ENCODE measurements around the gene ODR4.
"Not testable (repeated sequence)": the region's sequence is repeated elsewhere in the genome, so short reads cannot be mapped to it uniquely, and the experiment has no call there.

Gene ODR4

GRCh38 chr1:186375152-186375928 is at the start of gene ODR4, which contains the start of gene TPR:
Gene ODR4 (plus strand): TSS chr1:186375838. CDS start chr1:186379786, 3,948 bp downstream.
Gene TPR (minus strand): TSS chr1:186375253. CDS start chr1:186375028, 225 bp downstream.
- DNase-seq = peak; percentile 99

DNA sequence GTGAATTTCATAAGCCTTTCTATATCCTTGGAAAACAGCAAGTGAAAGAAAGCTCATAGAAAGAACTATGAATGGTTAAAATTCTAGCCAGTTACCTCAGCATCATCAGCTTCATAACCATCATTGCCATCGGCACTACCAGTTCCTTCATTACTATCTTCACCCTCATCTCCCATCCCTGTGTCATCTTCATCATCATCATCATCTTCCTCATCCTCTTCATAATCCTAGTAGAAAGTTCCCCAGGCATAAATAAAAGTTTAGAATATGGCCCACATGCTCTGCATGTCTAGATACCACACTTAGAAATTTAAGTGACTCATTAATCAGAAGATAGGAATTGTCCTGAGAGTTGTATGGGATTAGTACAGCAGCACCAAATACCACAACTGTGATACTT is 49.6 kb upstream of the ODR4 start:
- DNase-seq = no peak

DNA sequence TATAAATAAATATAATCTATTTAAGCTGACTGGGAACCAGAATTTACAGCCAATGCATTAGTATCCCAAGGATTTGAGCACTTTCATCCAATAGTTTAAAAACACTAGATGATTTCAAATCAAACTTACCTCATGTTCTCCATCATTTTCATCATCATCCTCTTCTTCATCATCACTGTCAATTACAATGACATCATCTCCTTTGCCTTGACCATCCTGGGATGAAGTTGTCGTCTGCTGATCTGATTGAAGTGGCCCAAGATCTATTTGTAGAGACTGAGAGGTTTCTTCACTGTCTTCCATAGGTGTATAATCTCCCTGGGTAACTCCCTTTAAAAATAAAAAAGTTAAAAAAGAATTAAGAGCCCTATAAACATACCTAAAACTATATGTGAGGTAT is 48.3 kb upstream of the ODR4 start:
- DNase-seq = no peak

- DNase-seq = no peak
Observed at GRCh38 chr1:186330758-186331157, 44.9 kb upstream of the ODR4 start.

GRCh38 chr1:186337554-186337953 is 38.1 kb upstream of the ODR4 start:
- DNase-seq = no peak

DNA sequence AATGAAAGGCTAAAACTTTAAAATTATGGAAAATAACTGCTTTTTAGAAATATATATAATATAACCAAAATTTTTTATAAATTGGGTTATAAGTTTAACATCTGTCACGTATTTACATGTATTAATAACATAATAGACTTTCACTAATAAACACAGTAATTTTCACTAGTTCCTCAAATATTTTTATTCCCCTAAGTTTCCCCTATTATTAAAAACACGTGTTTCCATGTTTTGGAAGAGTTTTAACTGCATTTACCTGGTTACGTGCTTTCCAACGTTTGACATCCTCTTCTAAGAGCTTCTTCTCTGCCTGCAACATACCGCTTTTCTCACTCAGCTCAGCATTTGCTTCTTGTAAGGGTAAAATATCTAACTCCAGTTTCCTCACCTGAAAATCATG is 34.9 kb upstream of the ODR4 start:
- DNase-seq = no peak

GRCh38 chr1:186347837-186348691 is 27.6 kb upstream of the ODR4 start:
- DNase-seq = not testable (repeated sequence)

- DNase-seq = peak; percentile 3
Observed at GRCh38 chr1:186374303-186375151, 1.1 kb upstream of the ODR4 start.

DNA sequence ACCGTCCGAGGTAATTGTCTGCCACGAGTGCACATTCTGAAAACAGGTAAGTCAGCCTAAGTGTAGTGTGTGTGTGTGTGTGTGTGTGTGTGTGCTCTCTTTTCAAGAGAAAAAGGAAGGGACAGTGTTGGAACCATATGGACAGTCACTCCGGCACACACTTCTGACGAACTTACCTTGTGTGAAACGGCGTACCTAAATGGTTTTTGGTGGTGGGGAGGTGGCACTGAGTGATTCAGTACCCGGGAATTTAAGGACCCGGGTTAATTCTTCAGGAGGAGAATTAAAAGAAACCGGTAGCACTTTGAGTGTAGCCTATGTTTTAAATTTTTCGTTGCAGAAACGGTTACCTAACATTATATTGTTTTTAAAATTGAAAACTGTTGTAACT is 286 bp downstream of the ODR4 start:
- no peak for DNase-seq

DNA sequence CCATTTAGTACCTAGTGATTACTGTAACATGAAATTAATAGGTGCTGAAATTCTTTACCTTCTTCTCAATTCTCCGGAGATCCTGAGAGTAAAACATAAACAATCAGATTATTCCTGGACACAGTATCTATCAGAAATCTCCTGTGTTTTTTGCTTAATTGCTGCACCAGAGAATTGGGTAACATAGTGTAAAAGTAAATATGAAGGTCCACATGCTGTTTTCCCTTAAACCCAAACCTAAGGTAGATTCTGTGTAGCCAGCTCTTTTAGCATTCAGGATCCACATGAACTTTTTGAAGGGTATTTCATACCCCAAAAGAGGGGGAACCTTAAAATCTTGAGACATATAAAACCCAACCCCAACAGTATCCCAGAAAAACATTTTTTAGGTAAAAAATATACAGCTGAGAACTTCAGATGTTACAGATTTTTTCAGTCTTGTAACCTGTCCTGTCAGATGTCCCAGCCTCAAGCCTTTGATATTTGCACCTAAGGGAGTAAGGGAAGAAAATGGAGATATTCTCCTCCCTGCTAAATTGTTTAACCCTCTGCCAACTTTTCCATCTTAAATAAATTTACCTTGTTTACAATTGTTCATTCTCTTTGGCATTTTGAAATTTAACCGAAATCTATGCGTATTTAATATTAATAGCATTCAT is 11.2 kb downstream of the ODR4 start:
- no peak for DNase-seq

DNA sequence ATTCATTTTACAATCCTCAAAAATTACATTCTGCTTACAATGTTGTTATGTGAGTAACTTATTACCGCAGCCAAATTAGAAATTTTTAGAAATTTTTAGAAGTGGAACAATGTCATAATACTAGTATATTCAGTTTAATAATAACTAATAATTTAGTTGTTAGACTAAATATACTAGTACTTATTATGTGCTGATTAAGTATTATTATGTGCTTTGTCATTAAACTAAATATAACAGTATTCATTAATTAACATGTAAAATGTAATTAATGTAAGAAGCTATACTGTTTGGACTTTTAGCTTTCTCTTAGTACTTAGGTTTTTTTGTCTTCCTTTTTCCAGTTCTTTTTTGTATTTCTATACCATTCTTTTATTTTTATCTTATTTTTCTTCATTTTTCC is 15.3 kb downstream of the ODR4 start:
- DNase-seq = no peak

GRCh38 chr1:186391841-186392240 is 16.2 kb downstream of the ODR4 start:
- DNase-seq = no peak

- not testable (repeated sequence) for DNase-seq
Observed at GRCh38 chr1:186392711-186393110, 17.1 kb downstream of the ODR4 start.

DNA sequence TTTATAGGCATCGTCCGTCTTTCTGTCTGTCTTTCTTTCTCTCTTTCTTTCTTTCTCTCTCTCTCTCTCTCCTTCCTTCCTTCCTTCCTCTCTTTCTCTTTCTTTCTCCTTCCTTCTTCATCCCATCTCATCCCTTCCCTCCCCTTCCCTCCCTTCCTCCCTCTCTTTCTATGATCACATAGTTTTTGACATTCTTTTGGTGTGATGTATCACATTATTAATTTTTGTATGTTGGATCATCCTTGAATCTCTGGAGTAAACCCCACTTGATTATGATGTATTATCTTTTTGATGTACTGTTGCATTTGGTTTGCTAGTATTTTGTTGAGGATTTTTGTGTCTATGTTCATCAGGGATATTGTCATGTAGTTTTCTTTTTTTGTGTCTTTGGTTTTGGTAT is 25.8 kb downstream of the ODR4 start:
- peak; percentile 47 for DNase-seq

DNA sequence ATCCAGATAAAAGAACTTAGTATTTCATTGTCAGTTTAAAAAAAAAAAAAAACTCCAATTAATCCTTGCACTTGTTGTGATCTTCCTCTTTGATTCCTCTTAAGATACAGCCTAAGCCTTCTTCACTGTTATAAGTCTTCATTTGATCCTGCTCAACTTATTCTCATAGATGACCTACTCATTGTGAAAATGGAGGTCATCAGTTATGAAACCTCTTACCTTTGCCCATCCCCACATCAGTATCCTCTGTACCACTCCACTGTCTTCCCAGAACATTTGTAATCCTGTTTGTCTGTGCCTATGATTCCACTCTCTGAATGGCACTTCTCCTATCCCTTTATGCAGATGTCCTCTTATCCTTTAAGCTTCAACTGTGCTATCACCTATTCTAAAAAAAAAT is 28.0 kb downstream of the ODR4 start:
- no peak for DNase-seq

GRCh38 chr1:186404454-186405051 is 28.9 kb downstream of the ODR4 start:
- peak; percentile 75 for DNase-seq

DNA sequence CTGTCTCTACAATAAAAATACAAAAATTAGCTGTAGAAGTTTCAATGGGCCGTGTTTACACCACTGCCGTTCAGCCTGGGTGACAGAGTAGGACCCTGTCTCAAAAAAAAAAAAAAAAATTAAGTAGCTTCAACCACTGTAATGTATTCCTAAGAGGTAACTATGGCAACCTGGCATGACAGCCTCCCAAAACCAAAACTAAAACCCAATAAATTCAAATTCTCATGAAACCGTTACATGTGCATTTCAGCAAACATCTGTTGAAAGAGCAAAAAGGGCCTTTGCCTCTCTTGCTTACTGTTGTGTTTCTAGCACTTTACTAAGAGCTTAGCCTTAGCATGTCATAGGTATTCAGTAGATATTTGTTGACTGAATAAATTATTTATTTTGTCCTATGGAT is 33.5 kb downstream of the ODR4 start:
- DNase-seq = no peak

DNA sequence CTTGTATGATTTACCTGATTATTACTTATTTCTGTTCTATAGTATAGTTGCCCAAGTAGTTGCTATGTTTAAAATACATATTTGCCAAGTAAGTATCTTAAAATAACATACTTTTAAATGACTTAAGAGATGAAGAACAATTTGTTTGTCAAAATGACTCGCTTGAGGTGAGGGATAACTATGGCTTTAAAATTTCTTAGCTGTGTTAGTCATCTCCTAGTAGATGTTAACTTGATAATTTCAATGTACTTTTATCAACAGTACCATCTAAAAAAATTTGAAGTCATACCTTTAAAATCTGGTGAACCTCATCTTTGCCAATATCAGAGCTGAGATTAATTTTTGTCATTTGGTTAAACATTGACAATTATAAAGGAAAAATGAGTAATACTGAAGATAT is 37.7 kb downstream of the ODR4 start:
- peak; percentile 45 for DNase-seq

- no peak for DNase-seq
Observed at GRCh38 chr1:186418503-186418902, 42.9 kb downstream of the ODR4 start.

- DNase-seq = peak; percentile 4
Observed at GRCh38 chr1:186420311-186420710, 44.7 kb downstream of the ODR4 start.

DNA sequence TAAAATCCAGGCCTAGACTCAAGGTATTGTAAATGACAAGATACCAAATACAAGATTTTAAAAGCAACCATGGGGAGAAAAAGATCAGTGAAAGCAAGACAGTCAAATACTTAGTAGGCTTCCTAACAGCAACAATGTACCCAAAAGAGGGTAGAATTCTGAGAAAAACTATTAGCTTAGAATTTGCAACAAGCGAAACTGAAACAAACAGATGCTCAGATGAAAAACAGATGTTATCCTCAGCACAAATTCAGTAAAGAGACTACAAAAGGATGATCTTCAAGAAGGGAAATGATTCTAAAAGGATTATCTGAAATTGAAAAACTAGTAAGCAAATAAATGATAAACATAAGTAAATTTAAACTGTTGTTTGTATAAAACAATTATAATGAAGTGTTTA is 45.3 kb downstream of the ODR4 start:
- DNase-seq = peak; percentile 1

DNA sequence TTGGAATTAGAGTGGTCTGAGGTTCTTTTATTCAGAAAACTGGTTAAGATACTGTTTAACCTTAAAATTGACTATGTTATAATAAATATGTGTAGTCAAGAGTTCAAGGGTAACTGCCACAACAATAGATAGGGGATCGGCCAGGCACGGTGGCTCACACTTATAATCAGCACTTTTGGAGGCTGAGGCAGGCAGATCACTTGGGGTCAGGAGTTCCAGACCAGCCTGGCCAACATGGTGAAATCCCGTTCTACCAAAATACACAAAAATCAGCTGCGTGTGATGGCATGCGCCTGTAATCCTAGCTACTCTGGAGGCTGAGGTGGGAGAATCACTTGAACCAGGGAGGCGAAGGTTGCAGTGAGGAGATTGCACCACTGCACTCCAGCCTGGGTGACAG is 45.8 kb downstream of the ODR4 start:
- no peak for DNase-seq

All from fibroblast of skin of right biceps (primary cell).